Measurements from ENCODE around the gene RELN. TPM values are rescaled to one million over a fixed set of nuclear protein-coding genes. Genes with fewer than 3 reads are reported as not detected.

Gene RELN
- total RNA-seq, 1 experiment from 2014 or later: 0.02 TPM

- no peaks in the 10 kb centered on the region for H3K79me1 ChIP-seq (ENCODE audit: insufficient read depth, low read depth, low read length, poor library complexity, severe bottlenecking)
- no peak overlapping the region for H3K4ac ChIP-seq (ENCODE audit: low read depth, low read length)
- no peak overlapping the region for H2BK5ac ChIP-seq (ENCODE audit: insufficient read length, low read length)
- no peak for TF ChIP-seq CTCF (conservative IDR thresholded peaks at IDR 0.05)
- Mint-ChIP-seq H3K27me3 (ENCODE audit: low read depth) (no peaks in the 10 kb centered on the region), H3K4me1 (no peaks in the 10 kb centered on the region), H3K27ac (no peak overlapping the region), H3K4me3 (no peak overlapping the region), H3K9me3 (peaks cover 0 to 3% of the 10 kb centered on the region in 2 experiments; a peak in 1 of 5 replicates), H3K36me3 (ENCODE audit: insufficient read depth in 1 of 3, low read depth in 3 of 3) (no peaks in the 10 kb centered on the region)
- no peak overlapping the region for H3K4me2 ChIP-seq (ENCODE audit: insufficient read depth, insufficient read length, low read length)
- H3K79me2 ChIP-seq (ENCODE audit: insufficient read depth, low read length): no peaks in the 10 kb centered on the region
- no peak overlapping the region for H2AK5ac ChIP-seq (ENCODE audit: insufficient read length, low read length)
- H2BK20ac ChIP-seq (ENCODE audit: low read depth, low read length, poor library complexity, severe bottlenecking): no peak overlapping the region
- no peak overlapping the region for H3K23ac ChIP-seq (ENCODE audit: insufficient read length, low read depth, low read length)
- no peaks in the 10 kb centered on the region for H4K20me1 ChIP-seq (ENCODE audit: control insufficient read depth, insufficient read depth, insufficient read length)
- no peak overlapping the region for H2AFZ ChIP-seq (ENCODE audit: low read length)
- H3K4me1 ChIP-seq (ENCODE audit: insufficient read depth, low read length): no peaks in the 10 kb centered on the region
- no peak overlapping the region for H4K5ac ChIP-seq (ENCODE audit: insufficient read length, low read depth, low read length)
- no peak overlapping the region for H2BK120ac ChIP-seq (ENCODE audit: low read depth, low read length, poor library complexity, severe bottlenecking)
- H3K56ac ChIP-seq (ENCODE audit: insufficient read length, low read depth, low read length): no peak overlapping the region
- no peak for DNase-seq
- H3T11ph ChIP-seq (ENCODE audit: low read length): no peak overlapping the region
- H4K8ac ChIP-seq (replicated peaks; ENCODE audit: insufficient read length, low read depth, low read length): no peak overlapping the region
- no CpG with 5 or more reads among the region's 2 CpGs for WGBS (ENCODE audit: extremely low coverage, insufficient read length, low lambda C conversion rate)
- H4K91ac ChIP-seq (ENCODE audit: insufficient read length, low read depth, low read length): no peak overlapping the region
- no peaks in the 10 kb centered on the region for H3K9me3 ChIP-seq (ENCODE audit: control insufficient read depth, low read depth, low read length)
- H2BK12ac ChIP-seq (ENCODE audit: insufficient read length, low read depth, low read length): no peak overlapping the region
- H2BK15ac ChIP-seq (ENCODE audit: low read depth, low read length): no peak overlapping the region
- H3K14ac ChIP-seq (ENCODE audit: insufficient read depth, low read length): no peak overlapping the region
- no peaks in the 10 kb centered on the region for H3K27me3 ChIP-seq (ENCODE audit: insufficient read depth, low read length)
- H3K23me2 ChIP-seq (ENCODE audit: insufficient read length, low read depth, low read length, poor library complexity, severe bottlenecking): no peaks in the 10 kb centered on the region
- H3K27ac ChIP-seq (ENCODE audit: insufficient read length, low read depth, low read length): no peak overlapping the region
- H3K9ac ChIP-seq (ENCODE audit: extremely low read depth, insufficient read length, low read length): no peak overlapping the region
- no peak overlapping the region for H3K18ac ChIP-seq (ENCODE audit: insufficient read length, low read depth, low read length)
These were observed 258.3 kb downstream of the RELN start for GRCh38 chr7:103731169-103731568.

All from H9 (cell line).